Thyroid gland (tissue), 4 donors: Measurements from ENCODE around the gene HINT1. TPM values are rescaled to one million over a fixed set of nuclear protein-coding genes. Genes with fewer than 3 reads are reported as not detected.

Source experiments
- DNase-seq, 2 donors: peaks; one replicate each; pipeline ENCODE4 v3.0.0-alpha.2; 2019
- H3K27ac ChIP-seq, 3 donors: fragments of 200-600 bp; sonication (generic); 1 replicate in 2 of 3; 2 replicates in 1 of 3; pipeline ENCODE4 v1.5.1; 2016 to 2019; ENCODE audit warnings: mild to moderate bottlenecking in 1 of 3, moderate library complexity in 1 of 3
- H3K27me3 ChIP-seq: fragments of 200-600 bp; sonication (generic); one replicate; pipeline ENCODE4 v1.5.1; 2019
- H3K36me3 ChIP-seq, 2 donors: fragments of 200-600 bp; sonication (generic); one replicate each; pipeline ENCODE4 v1.5.1; 2016 to 2019
- H3K4me1 ChIP-seq, 2 donors: fragments of 200-600 bp; sonication (generic); one replicate each; pipeline ENCODE4 v1.5.1; 2017 to 2019
- H3K4me3 ChIP-seq, 3 donors: fragments of 200-600 bp; sonication (generic); replicated peaks in 1 of 3; 1 replicate in 2 of 3; 2 replicates in 1 of 3; pipeline ENCODE4 v1.5.1; 2016; ENCODE audit warnings: mild to moderate bottlenecking in 1 of 3
- H3K9me3 ChIP-seq: fragments of 200-600 bp; sonication (generic); one replicate; pipeline ENCODE4 v1.5.1; 2017
- POLR2A ChIP-seq, 2 donors: fragments of 450-650 bp; IDR thresholded peaks; one replicate each; pipeline ENCODE4 v1.6.1; 2017; ENCODE audit warnings: antibody characterized with exemption in 2 of 2, mild to moderate bottlenecking in 2 of 2, moderate library complexity in 1 of 2
- WGBS, 2 donors: methylation state at CpG; one replicate each; pipeline ENCODE4 v1.1.5; 2017; 5-methylcytosine and 5-hydroxymethylcytosine counted together
- intact Hi-C: fragments of 100-400 bp; cut with DNase I; formaldehyde crosslinking; loops from one replicate; pipeline ENCODE4 v1.15.1; 2023
- total RNA-seq, 4 donors: library from RNA; depleted of rRNA; stranded (reverse); fragments of >200 nt; gene quantifications; one replicate each; pipeline ENCODE4 v1.2.3, GENCODE V29; 2016
- TF ChIP-seq, protein P1 (sequence below), 6 experiments: fragments of 200-600 bp in 3 of 6; fragments of 450-650 bp in 3 of 6; sonication (generic) in 3 of 6; IDR thresholded peaks; one replicate each; pipeline ENCODE4 v1.5.1; 2016 to 2019; ENCODE audit warnings: antibody characterized with exemption in 6 of 6, mild to moderate bottlenecking in 2 of 6, inconsistent platforms in 1 of 6, moderate library complexity in 1 of 6

Gene HINT1
- total RNA-seq, 4 donors from 2014 or later = 173 to 361 (median 276) TPM

DNA sequence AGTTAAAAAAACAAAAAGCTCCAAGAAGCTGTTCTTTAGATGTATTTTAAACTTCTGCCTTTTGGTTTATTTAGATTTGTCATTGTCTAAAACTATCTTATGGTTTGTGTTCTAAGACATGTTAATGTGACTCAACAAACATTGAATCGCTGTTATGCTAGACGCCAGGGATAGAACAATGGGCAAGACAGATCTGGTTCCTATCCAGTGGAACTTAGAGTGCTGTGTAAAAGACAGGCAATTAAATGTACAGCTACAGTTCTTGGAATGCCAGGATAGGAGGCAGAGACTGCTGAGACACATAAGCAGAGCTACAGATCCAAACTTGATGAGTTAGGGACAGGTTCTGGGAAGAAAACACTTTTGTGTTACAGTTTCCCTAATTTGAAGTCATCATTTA is 28.1 kb upstream of the HINT1 start:
- TF ChIP-seq, protein P1, sequence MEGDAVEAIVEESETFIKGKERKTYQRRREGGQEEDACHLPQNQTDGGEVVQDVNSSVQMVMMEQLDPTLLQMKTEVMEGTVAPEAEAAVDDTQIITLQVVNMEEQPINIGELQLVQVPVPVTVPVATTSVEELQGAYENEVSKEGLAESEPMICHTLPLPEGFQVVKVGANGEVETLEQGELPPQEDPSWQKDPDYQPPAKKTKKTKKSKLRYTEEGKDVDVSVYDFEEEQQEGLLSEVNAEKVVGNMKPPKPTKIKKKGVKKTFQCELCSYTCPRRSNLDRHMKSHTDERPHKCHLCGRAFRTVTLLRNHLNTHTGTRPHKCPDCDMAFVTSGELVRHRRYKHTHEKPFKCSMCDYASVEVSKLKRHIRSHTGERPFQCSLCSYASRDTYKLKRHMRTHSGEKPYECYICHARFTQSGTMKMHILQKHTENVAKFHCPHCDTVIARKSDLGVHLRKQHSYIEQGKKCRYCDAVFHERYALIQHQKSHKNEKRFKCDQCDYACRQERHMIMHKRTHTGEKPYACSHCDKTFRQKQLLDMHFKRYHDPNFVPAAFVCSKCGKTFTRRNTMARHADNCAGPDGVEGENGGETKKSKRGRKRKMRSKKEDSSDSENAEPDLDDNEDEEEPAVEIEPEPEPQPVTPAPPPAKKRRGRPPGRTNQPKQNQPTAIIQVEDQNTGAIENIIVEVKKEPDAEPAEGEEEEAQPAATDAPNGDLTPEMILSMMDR (IDR thresholded peaks at IDR 0.05) = no peak
- TF ChIP-seq POLR2A (IDR thresholded peaks at IDR 0.05) = no peak
- no peak overlapping the region for H3K4me3 ChIP-seq
- WGBS, 2 donors = 49% methylated on average over 2 of the region's 2 CpGs
- no peak for DNase-seq
- H3K27ac ChIP-seq = no peak overlapping the region
- no peaks in the 10 kb centered on the region for H3K4me1 ChIP-seq
- intact Hi-C loops = no loop called here
- H3K9me3 ChIP-seq = no peaks in the 10 kb centered on the region
- H3K36me3 ChIP-seq = no peaks in the 10 kb centered on the region
- H3K27me3 ChIP-seq = no peaks in the 10 kb centered on the region

DNA sequence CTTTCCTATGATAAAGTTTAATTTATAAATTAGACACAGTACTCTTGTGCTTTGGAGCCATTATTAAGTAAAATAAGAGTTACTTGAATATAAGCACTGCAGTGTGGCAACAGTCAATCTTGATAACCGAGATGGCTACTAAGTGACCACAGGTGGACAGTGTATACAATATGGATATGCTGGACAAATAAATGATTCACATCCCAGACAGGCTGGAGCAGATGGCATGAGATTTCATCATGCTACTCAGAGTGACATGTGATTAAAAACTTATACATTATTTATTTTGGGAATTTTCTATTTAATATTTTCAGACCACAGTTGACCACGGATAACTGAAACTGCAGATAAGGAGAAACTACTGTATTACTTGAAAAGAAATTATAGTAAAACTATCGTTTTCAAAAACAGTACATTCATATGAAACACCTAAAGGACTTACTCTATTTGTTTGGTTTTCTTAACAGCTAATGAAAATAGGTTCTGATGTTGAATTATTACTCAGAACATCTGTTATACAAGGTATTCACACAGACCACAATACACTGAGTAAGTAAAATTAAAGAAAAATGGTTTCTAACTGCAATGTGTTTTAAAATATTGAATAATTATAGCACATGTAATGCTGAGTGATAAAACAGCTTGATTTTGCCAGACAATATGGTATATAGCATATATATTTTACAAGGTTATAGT is 21.7 kb upstream of the HINT1 start:
- TF ChIP-seq POLR2A (IDR thresholded peaks at IDR 0.05) = no peak
- TF ChIP-seq, protein P1 (IDR thresholded peaks at IDR 0.05) = no peak
- H3K4me1 ChIP-seq = no peaks in the 10 kb centered on the region
- no peak for DNase-seq
- no peak overlapping the region for H3K27ac ChIP-seq
- H3K4me3 ChIP-seq = no peak overlapping the region
- intact Hi-C loops = no loop called here
- H3K9me3 ChIP-seq = no peaks in the 10 kb centered on the region
- H3K27me3 ChIP-seq = no peaks in the 10 kb centered on the region
- H3K36me3 ChIP-seq = no peaks in the 10 kb centered on the region
- WGBS, 2 donors = 91 to 97% methylated on average over 3 of the region's 3 CpGs

DNA sequence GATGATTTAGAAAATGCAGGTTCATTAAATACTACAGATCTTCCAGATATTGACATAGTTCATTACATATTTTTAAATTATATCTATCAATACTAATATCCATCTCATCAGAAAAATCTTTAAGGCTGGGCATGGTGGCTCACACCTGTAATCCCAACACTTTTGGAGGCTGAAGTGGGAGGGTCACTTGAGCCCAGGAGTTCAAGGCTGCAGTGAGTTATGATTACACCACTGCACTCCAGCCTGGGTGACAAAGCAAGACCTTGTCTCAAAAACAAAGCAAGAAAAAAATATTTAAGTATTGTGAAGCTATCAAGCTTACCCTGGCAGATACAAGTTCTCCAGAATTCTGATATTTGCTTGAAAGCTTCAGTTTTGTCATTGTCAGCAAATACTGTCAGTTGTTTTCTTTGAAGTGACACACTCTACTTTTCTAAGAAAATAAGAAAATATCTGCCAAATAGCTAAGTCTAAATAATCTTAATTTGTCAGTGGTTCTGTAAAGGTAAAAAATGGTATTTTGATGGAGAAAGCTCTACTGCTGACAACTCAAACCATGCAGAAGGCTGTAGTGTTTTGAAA is 20.6 kb upstream of the HINT1 start:
- H3K27ac ChIP-seq = no peak overlapping the region
- TF ChIP-seq POLR2A (IDR thresholded peaks at IDR 0.05) = no peak
- TF ChIP-seq, protein P1 (IDR thresholded peaks at IDR 0.05) = no peak
- no peak overlapping the region for H3K4me3 ChIP-seq
- no peaks in the 10 kb centered on the region for H3K36me3 ChIP-seq
- no peaks in the 10 kb centered on the region for H3K9me3 ChIP-seq
- H3K4me1 ChIP-seq = no peaks in the 10 kb centered on the region
- no peak for DNase-seq
- H3K27me3 ChIP-seq = no peaks in the 10 kb centered on the region
- intact Hi-C loops = no loop called here

DNA sequence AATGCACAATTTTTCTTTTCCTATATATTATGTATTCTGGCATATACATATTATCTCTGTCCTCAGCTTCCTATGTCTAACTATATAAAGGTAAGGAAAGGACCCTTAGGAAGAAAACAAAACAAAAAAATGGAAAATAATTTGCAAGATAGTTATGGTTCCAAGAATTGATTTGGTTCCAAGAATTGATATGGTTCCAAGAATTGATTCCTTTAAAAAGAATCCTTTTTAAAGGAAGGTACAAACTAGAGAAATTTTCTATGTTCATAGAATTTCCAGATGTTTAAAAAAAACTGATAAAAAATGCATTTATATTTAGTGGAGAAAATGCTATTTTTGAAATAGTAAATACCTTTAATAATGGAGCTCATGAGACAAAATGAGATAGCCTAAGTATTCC is 17.8 kb upstream of the HINT1 start:
- Histone ChIP-seq H3K9me3 (no peaks in the 10 kb centered on the region), H3K4me1 (no peaks in the 10 kb centered on the region), H3K4me3 (no peak overlapping the region), H3K36me3 (no peaks in the 10 kb centered on the region), H3K27ac (no peak overlapping the region), H3K27me3 (no peaks in the 10 kb centered on the region)
- no peak for DNase-seq
- intact Hi-C loops = no loop called here
- no peak for TF ChIP-seq POLR2A (IDR thresholded peaks at IDR 0.05)
- TF ChIP-seq, protein P1 (IDR thresholded peaks at IDR 0.05) = no peak

DNA sequence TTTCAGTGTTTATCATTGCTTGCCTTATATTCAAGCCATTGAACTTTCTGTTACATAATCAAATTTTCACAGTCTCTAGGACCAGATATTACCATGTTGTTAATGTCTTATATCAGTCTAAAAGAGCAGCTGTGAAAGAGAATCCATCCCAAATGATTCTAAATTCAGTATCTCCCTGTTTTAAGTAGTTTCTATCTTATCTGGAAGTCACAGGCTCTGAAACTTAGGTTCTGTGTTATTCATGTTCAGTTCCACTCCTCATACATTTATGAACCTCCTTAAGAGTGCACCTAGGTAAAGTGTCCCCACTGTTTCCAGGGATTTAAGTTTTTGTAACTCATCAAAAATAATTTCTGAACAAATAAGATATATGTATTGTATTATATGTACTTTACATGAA is 15.4 kb upstream of the HINT1 start:
- no peak overlapping the region for H3K27ac ChIP-seq
- H3K4me1 ChIP-seq = no peaks in the 10 kb centered on the region
- intact Hi-C loops = no loop called here
- no peaks in the 10 kb centered on the region for H3K27me3 ChIP-seq
- no peak overlapping the region for H3K4me3 ChIP-seq
- no peak for DNase-seq
- H3K36me3 ChIP-seq = no peaks in the 10 kb centered on the region
- H3K9me3 ChIP-seq = no peaks in the 10 kb centered on the region
- no peak for TF ChIP-seq POLR2A (IDR thresholded peaks at IDR 0.05)
- TF ChIP-seq, protein P1 (IDR thresholded peaks at IDR 0.05) = no peak
